Ammon's horn (tissue), 1 donor: ENCODE results near the gene KIAA0753.

Experiments used
- DNase-seq: peaks from one replicate; pipeline ENCODE4 v3.0.0-alpha.2; 2016; ENCODE audit warnings: low spot score

The KIAA0753 gene

DNA sequence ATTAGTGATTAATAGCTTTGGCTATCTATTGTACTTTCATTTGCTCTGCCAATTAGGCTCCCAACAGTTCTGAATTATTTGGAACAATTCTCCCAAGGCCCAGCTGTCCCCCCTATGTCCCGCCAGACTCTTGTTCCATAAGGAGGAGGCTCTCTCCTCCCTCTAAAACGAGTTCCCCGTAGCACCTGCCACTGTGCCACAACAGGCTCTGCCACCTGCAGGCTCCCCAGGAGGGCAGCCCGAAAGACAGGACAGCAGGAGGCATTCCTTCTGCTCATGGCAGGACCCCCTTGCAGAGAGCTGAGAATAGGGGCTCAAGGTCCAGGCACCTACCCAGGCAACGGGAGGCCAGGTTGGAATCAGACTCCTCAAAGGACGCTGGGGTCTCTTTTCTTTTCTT is 93.2 kb downstream of the KIAA0753 start:
- DNase-seq, result no peak

DNA sequence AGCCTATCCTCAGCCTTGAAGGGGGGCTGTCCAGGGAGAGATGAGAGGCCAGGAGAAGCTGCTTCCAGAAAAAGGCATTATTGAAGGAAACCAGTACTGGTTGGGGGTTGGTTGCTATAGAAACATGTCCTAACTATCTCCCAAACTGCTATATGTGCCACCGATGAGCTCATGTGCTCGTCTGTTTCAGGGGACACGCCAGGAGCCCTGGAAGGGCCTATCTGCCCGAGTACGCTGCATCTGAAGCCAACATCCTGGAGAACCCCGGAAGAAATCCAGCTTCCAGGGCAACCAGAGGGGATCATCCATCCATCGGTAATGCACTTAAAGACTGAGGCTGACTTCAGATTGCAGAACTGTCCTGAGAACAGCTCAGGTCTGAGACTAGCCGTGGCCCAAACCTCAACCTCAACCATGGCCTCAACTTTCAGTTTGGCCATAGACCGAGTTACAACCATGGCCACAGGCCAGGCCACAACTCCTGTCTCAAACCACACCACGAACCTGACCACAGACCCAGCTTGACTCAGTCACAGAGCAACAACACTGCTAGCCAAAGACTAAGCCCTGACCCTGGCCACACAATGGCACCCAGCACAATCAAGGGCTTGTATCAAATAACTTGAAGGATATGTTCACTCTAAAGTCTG is 94.3 kb downstream of the KIAA0753 start:
- no peak for DNase-seq

DNA sequence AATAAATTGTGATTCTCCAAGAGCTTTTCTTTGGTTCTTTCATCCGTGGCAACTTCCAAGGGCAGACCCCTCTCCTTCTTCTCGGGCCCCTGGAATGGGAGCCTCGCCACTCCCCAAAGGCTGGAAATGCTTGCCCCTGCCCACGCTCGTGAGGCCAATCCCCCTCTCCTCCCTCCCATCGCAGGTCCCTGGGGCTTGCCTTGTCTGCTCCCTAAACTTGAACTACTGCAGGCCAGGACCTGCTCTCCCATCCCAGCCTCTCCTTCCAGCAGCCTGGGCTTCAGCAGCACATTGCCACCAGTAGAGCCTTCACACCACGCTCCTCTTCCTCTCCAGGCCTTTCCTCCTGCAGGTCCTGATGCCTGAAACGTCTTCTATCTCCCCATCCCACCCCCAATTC is 95.2 kb downstream of the KIAA0753 start:
- DNase-seq, result no peak

DNA sequence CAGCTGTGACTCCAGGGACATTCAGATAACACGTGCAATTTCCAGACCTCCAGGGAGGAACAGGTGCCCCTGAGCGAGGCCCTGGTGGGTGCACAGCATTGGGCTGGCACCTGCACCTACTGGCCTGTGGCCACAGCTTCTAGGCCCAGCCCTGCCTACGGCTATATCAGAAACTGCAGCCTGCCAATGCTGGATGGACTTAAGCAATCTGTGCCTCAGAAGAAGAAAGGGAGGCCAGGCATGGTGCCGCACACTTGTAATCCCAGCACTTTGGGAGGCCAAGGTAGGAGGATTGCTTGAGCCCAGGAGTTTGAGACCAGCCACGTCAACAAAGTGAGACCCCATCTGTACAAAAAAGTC is 96.5 kb downstream of the KIAA0753 start:
- no peak for DNase-seq

DNA sequence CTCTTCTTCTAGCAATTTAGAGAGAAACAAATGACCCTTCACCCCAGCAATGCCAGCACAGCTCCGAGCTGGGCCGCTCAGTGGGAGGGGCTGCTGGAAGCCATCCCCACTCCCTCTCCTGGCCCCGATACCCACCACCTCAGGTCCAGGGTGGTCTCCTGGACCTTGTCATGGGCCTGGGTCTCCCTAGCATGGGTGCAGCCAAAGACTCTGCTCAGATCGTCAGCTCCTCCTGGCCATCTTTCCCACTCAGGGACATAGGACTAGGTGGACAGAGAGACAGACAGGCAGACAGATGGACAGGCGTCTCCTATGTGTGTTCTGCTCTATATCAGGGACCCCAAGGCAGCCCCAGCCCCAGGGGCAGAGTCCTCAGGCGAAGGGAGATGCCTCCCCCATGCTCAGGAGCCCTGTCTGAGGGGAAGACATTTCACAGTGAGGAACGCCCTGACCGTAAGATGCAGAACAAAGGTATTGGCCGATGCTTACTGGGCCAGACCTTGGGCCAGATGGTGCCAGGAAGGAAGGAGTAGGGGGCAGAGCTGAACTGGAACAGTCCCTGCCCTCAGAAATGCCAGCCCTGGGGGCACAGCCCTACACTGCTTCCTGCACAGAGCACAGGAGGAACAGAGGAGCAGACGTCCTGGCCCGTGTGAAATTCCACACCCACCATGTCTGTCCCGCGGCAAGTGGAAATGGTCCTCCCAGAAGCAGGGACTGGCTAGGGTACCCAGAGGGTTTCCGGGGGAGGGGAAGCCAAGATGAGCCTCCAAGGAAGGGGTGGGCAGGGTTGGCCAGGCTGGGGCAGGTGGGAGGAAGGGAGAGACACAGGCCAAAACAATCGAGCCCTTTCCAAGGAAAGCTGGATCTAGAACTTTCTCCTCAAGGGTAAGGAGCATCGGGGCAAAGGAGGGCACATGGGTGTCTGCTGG is 97.2 kb downstream of the KIAA0753 start:
- no peak for DNase-seq

DNA sequence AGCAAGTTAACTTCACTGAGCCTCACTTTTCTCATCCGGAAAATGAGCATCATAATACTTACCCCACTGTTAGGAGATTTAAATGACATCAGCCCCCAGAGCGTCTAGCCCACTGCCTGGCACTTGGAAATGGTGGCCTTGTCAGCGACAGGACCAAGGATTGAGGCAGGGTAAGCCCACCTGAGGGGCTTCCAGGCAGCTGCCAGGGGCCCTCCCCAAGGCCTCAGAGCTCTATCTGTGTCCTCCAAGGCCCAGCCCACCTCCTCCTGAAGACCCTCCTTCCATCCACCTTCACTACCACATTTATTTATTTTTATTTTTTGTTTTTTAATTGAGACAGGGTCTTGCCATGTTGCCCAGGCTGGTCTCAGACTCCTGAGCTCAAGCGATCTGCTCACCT is 97.9 kb downstream of the KIAA0753 start:
- no peak for DNase-seq

DNA sequence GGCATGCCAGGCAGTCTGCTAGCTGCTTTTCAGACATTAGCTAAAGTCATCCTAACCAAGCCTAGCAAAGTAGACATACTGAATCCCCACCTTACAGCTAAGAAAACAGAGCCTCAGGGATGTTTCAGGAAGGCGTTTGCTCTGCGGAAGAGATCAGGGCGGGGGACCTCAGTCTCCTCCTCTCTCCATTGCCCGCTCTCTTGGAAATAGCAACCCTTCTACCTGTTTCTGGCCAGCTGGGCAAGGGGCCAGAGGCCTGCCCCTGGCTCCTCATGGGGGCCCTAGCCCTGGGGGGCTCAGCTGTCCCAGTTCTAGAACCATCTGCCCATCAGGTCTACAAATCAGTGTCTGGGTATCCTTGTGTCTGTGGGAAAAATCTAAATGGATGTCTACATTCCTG is 98.6 kb downstream of the KIAA0753 start:
- no peak for DNase-seq

DNA sequence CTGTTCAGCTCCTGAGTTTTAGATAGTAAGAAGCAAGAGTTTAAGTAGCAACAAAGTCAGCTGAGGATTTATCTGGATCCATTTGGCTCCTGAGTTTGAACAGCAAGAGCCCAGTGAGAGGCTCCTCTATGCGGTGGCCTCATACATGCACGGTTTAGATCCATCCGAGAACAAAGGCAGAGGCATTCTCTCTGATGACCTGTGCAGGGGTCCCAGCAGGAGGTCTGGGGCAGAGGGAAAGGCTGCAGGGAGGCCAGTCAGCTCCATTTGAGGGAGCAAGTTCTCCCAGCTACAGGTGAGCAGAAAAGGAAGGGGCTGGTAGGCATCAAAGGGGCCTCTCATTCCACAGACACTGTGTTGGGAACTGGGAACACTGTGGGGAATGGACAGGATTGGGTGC is 100.6 kb downstream of the KIAA0753 start:
- DNase-seq, result no peak

DNA sequence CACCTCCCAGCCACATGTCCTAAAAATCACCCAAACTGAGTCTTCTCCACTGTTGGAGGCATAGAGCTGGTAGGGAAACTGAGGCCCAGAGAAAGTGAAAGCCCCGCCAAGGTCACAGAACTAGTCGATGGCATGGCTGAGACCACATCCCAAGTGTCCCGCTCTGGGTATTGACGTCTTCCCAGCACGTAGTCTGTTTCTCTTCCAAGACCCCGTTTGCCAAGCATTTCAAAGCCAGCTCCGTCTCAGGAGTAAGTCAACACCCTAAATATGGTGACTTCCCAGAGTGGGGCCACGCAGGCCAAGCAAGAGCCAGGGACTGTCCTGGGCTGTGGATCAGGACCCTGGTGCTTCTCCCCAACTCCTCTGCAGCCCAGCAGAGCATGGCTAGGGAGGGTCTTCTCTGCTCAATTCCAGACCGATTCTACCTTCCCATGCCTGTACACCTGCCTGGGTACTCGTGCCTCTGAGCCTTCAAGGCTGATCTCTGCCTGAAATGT is 103.9 kb downstream of the KIAA0753 start:
- DNase-seq, result no peak

DNA sequence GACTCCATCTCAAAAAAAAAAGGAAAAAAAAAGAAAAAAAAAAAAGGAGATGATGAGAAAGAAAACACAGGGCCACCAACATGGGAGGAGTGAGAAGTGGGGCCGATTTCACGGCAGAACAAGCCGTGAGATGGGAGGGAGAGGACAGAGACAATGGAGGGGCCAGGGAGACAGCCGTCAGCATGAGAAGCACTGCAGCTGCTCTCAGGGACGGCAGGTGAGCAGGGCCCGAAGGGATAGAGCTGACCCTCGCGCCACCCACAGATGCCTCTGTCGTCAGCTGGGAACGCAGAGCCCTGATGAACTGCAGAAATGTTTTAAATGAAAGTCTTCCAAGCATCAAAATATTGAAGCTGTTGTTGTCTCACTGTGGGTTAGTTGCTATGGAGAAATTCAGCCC is 104.5 kb downstream of the KIAA0753 start:
- no peak for DNase-seq

DNA sequence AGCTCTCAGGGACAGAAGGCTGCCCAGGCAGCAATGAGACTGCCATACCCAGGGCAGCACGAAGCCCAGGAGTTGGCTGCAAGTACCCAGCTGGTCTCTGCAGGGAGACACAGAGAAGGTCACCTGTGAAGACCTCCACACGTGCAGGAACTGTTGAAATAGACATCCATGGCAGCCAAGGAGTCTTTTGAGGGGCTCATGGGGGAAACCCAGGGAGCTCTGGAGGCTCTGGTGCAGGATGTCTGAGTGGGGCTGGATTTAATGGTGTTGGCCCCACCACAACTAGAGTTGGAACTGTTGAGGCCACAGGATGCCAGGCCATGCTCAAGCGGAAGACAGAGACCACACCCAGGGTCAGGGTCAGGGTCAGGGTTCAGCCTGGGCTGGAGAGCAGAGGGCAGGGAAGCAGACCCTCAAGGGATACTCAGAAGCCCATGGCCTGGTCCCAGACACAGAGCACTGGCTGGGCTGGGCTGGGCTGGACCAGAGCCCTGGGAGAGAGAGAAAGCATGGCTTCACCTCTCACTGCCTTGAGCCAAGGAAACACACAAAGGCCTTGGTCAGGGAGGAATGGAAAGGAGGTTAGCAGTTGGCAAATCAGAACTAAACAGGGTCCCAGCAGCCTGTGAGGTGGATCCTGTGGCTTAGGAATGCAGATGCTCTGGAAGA is 105.5 kb downstream of the KIAA0753 start:
- no peak for DNase-seq

DNA sequence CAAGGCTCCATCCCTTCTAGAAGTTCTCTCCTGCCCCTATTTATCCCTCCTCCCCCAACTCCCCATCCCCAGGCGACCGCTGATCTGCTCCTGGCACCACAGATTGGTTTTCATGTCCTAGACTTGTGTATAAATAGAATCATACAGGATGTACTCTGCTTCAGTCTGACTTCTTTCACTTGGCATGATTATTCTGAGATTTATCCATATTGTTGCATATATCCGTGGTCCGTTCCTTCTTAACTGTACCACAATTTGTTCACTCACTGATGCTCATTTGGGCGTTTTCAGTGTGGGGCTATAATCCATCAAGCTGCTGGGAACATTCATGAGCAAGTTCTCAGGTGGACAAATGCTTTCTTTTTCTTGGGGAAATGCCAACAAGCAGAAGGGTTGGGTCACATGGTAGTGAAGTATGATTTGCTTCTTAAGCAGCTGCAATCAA is 108.0 kb downstream of the KIAA0753 start:
- DNase-seq, result no peak

DNA sequence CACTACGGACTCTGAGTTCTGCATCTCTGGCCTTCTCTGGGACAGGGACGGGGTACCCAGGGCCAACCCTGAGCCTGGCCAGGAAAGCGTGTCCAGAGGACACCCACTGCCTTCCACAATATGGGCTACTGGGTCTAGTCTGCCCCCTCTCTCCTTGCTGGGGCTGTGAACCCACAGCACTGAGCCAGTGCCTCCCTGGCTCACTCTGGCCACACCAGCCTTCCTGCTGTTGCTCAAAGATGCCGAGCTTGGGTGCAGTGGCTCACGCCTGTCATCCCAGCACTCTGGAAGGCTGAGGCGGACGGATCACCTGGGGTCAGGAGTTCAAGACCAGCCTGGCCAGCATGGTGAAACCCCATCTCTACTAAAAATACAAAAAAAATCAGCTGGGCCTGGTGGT is 108.9 kb downstream of the KIAA0753 start:
- DNase-seq, result no peak

DNA sequence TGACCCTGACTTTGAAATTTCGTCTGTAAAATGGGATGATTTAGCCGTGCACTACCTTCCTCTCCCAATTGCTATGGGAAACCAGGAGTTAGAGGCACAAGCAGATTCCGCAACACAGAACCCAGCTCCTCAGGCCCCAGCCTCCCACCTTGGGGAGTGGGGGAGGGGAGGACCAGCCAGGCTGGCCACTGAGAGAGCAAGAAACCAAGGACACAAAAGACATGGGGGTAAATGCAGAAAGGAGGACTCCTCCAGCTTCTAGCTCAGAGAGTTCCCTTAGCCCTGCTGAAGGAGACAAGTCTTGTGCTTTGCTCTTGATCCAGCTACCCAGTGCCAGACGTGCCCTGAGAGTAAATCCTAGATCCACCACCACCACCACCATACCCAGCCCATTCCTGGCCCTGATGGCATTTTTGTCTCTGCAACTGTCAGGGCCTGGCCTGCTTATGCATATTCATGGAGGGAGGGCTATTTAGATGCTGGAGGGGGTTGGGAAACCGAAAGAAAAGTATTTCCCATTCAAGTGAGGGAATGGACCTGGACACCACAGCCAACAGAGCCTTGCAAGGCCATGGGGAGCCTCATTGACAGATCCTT is 110.1 kb downstream of the KIAA0753 start:
- no peak for DNase-seq

DNA sequence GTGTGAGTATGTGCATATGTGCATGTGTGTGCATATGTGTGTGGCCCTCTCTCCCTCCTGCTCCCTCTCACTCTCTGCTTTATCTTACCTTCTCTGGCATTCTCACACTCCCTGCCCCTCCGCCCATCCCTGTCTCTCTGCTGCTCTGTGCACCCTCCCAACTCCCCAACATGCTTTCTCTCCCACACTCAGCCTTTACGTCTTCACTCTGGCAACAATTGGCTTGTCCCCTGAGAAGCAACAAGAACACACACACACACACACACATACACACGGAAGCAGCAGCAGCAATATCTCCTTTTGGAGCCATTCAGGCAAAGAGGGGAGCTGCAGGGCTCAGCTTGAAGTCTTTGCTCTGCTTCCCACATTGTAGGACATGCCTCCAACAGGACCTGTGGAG is 112.0 kb downstream of the KIAA0753 start:
- no peak for DNase-seq
